CD4-positive, alpha-beta memory T cell (primary cell): ENCODE results near the gene RFPL1. TPM values are rescaled to one million over a fixed set of nuclear protein-coding genes. Genes with fewer than 3 reads are reported as not detected.
"Not testable (repeated sequence)": the region's sequence is repeated elsewhere in the genome, so short reads cannot be mapped to it uniquely, and the experiment has no call there.

ENCODE experiments used
- CTCF ChIA-PET: fragments of 350-600 bp; sonication (Branson Sonifier 250); formaldehyde crosslinking; loops from one replicate; lab custom pipeline; 2021; ENCODE audit warnings: inconsistent platforms; ENCODE audit not compliant: partially characterized antibody; lab: Charles Lee
- POLR2A ChIA-PET: fragments of 350-600 bp; sonication (Branson Sonifier 250); formaldehyde crosslinking; loops from one replicate; lab custom pipeline; 2021; ENCODE audit not compliant: partially characterized antibody; lab: Charles Lee
- DNase-seq, 5 donors: peaks; one replicate each; pipeline versions ENCODE4 v3.0.0 to v3.0.0-alpha.2; 2020 to 2022; ENCODE audit warnings: mixed read lengths in 1 of 5
- H3K27ac ChIP-seq: one replicate; pipeline ENCODE4 v1.7.0; 2013; ENCODE audit warnings: low read depth, low read length
- H3K27me3 ChIP-seq: 2 replicates; pipeline ENCODE4 v1.7.0; 2013; ENCODE audit warnings: mild to moderate bottlenecking, low read length, moderate library complexity; ENCODE audit not compliant: insufficient read depth
- H3K36me3 ChIP-seq: 2 replicates; pipeline ENCODE4 v1.7.0; 2013; ENCODE audit warnings: mild to moderate bottlenecking, low read length, moderate library complexity; ENCODE audit not compliant: insufficient read depth
- H3K4me1 ChIP-seq: 2 replicates; pipeline ENCODE4 v1.7.0; 2013; ENCODE audit warnings: mild to moderate bottlenecking, low read length, moderate library complexity; ENCODE audit not compliant: insufficient read depth
- H3K4me3 ChIP-seq, 2 donors: one replicate each; pipeline ENCODE4 v1.7.0; 2013; ENCODE audit warnings: low read length in 2 of 2, mild to moderate bottlenecking in 1 of 2
- H3K9me3 ChIP-seq, 2 donors: one replicate each; pipeline ENCODE4 v1.7.0; 2013; ENCODE audit warnings: low read length in 2 of 2, control low read depth in 1 of 2; ENCODE audit not compliant: control insufficient read depth in 1 of 2
- H3K27ac Mint-ChIP-seq, 7 donors: one replicate each; pipeline ENCODE4 v1.8.0; 2020 to 2021; ENCODE audit warnings: mixed read lengths in 7 of 7, mild to moderate bottlenecking in 6 of 7, inconsistent platforms in 3 of 7, moderate library complexity in 3 of 7
- H3K27me3 Mint-ChIP-seq, 2 donors: one replicate each; pipeline ENCODE4 v1.8.0; 2020 to 2021; ENCODE audit warnings: mixed read lengths in 2 of 2
- H3K36me3 Mint-ChIP-seq, 2 donors: one replicate each; pipeline ENCODE4 v1.8.0; 2020 to 2021; ENCODE audit warnings: mixed read lengths in 2 of 2, inconsistent platforms in 1 of 2, mild to moderate bottlenecking in 1 of 2
- H3K4me1 Mint-ChIP-seq, 4 donors: one replicate each; pipeline ENCODE4 v1.8.0; 2020 to 2021; ENCODE audit warnings: mixed read lengths in 4 of 4, mild to moderate bottlenecking in 1 of 4
- H3K4me3 Mint-ChIP-seq, 8 donors: one replicate each; pipeline ENCODE4 v1.8.0; 2020 to 2021; ENCODE audit warnings: mixed read lengths in 8 of 8, mild to moderate bottlenecking in 7 of 8, moderate library complexity in 6 of 8, inconsistent platforms in 3 of 8
- H3K9me3 Mint-ChIP-seq, 8 donors: one replicate each; pipeline ENCODE4 v1.8.0; 2020 to 2021; ENCODE audit warnings: mixed read lengths in 8 of 8, mild to moderate bottlenecking in 5 of 8, inconsistent platforms in 3 of 8, moderate library complexity in 1 of 8
- intact Hi-C: fragments of 100-400 bp; cut with micrococcal nuclease; formaldehyde crosslinking; loops from one replicate; pipeline ENCODE4 v1.15.1; 2023
- polyA plus RNA-seq, 2 donors: library from polyadenylated mRNA; unstranded; fragments of 300-500 nt; fragmentation: Illumina TruSeq; gene quantifications; one replicate each; pipeline ENCODE4 v1.2.3, GENCODE V29; 2021
- total RNA-seq, 2 experiments: library from RNA; stranded (reverse); gene quantifications; one replicate each; pipeline ENCODE4 v1.2.3, GENCODE V29; 2021

Gene RFPL1
- total and polyA plus RNA-seq, 4 experiments from 2014 or later = not detected

DNA sequence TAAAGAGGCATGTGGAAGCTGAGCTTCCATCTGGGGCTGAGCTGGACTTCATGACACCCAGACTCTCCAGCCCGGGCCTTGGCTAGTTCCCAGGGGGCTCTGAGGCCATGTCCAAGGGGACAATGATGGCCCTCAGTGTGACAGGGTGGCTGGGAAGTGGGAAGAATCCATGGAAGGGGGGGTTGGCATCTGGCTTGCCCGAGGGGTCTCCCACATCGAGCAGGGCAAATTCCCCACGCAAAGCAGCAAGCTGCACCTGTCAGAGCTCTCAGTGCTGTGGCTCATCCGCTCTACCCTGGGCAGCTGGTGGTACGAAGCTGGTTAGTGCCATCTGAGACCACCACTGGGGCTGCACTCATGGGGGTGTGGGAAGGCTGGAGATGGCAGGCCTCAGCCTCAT lies 40.6 kb upstream of the RFPL1 start:
- no peak for DNase-seq
- Mint-ChIP-seq H3K9me3 (no peaks in the 10 kb centered on the region), H3K4me3 (no peak overlapping the region), H3K4me1 (peaks cover 4 to 7% (median 5%) of the 10 kb centered on the region in 4 donors), H3K27ac (no peak overlapping the region), H3K36me3 (no peaks in the 10 kb centered on the region), H3K27me3 (peaks cover 3 to 7% of the 10 kb centered on the region in 2 donors)
- Histone ChIP-seq H3K4me1 (peaks cover 3% of the 10 kb centered on the region), H3K27ac (no peak overlapping the region), H3K27me3 (no peaks in the 10 kb centered on the region), H3K36me3 (no peaks in the 10 kb centered on the region), H3K4me3 (no peak overlapping the region), H3K9me3 (no peaks in the 10 kb centered on the region)
- POLR2A ChIA-PET = no interaction called here
- CTCF ChIA-PET = interaction anchor here (1.1 to 1.4 kb wide), 2 partner anchors 9 to 16 kb away, joined by 4 read pairs; partner anchors contain the start of gene AP1B1
- intact Hi-C loops = no loop called here

DNA sequence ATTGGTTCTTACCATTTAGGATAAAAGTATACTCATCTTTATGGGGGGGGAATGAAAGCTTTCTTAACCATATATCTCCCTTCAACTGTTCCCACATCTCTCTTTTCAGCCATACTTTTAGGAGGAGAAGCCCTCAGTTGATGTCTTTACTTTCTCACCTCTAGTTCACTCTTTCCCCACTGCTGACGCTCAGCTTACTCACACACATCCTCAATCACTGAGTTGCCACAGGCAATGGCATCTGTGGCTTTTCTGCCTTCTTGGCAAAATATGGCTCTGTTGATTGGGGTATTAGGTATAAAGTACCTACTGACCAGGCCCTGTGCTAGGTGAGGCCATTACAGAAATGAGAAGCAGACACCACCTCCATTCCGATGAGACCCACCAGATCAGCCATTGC lies 37.8 kb upstream of the RFPL1 start:
- no peaks in the 10 kb centered on the region for H3K36me3 ChIP-seq
- ChIA-PET POLR2A (no interaction called here), CTCF (no interaction called here)
- Mint-ChIP-seq H3K9me3 (no peaks in the 10 kb centered on the region), H3K36me3 (no peaks in the 10 kb centered on the region), H3K27ac (no peak overlapping the region), H3K4me3 (no peak overlapping the region), H3K27me3 (peaks cover 3 to 9% of the 10 kb centered on the region in 2 donors), H3K4me1 (no peaks in the 10 kb centered on the region)
- DNase-seq = no peak
- intact Hi-C loops = no loop called here
- H3K27me3 ChIP-seq = no peaks in the 10 kb centered on the region
- no peak overlapping the region for H3K27ac ChIP-seq
- H3K4me1 ChIP-seq = no peaks in the 10 kb centered on the region
- no peak overlapping the region for H3K4me3 ChIP-seq
- no peaks in the 10 kb centered on the region for H3K9me3 ChIP-seq

DNA sequence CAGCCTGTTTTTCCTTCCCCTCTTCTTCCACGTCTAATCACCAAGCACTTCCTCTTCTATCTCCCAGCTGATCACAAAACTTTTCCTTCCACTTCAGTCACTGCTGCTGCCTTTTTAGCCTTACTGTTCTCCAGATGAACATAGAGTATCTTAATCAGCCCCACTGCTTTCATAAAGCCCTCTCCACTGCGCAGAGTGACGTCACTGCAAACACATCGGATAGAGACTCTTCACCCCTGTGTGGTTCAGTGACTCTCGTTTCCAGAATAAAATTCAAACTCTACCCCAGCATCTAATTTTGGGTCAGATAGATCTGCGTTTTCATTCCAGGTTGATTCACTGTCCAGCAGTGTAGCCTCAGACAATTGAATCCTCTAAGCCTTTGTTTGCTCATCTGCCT lies 36.8 kb upstream of the RFPL1 start:
- H3K27ac ChIP-seq, H3K4me3 Mint-ChIP-seq, H3K36me3 Mint-ChIP-seq, H3K4me3 ChIP-seq, H3K27me3 Mint-ChIP-seq, H3K9me3 ChIP-seq, DNase-seq, H3K36me3 ChIP-seq, H3K4me1 ChIP-seq, H3K27me3 ChIP-seq, H3K27ac Mint-ChIP-seq, POLR2A ChIA-PET, intact Hi-C loops, H3K4me1 Mint-ChIP-seq, H3K9me3 Mint-ChIP-seq, CTCF ChIA-PET: not testable (repeated sequence)

DNA sequence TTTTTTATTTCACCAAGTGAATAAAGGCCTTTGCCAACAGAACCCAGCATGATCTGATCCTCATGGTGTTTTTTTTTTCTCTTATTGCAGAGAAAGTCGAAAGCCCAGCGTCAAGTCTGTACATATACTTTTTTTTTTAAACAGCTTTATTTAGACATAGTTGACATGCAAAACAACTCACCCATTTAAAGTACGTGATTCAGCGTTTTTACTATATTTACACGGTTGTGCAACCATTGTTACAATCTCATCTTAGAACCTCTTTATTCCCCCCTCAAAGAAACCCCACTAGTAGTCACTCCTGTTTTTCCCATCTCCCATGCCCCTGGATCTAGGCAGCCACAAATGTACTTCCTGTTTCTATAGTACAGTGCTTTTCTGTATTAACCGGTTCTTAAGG lies 29.4 kb upstream of the RFPL1 start:
- CTCF ChIA-PET = no interaction called here
- no peak overlapping the region for H3K4me3 Mint-ChIP-seq
- no peaks in the 10 kb centered on the region for H3K36me3 ChIP-seq
- H3K4me1 ChIP-seq = no peaks in the 10 kb centered on the region
- no peak overlapping the region for H3K4me3 ChIP-seq
- peak overlapping the region in 1 of 7 donors; percentile 49 for H3K27ac Mint-ChIP-seq
- no peak for DNase-seq
- H3K4me1 Mint-ChIP-seq = peaks cover under 1 to 6% (median 4%) of the 10 kb centered on the region in 4 donors
- no peaks in the 10 kb centered on the region for H3K9me3 Mint-ChIP-seq
- no peaks in the 10 kb centered on the region for H3K27me3 ChIP-seq
- no peaks in the 10 kb centered on the region for H3K36me3 Mint-ChIP-seq
- H3K9me3 ChIP-seq = no peaks in the 10 kb centered on the region
- intact Hi-C loops = no loop called here
- H3K27me3 Mint-ChIP-seq = no peaks in the 10 kb centered on the region
- H3K27ac ChIP-seq = no peak overlapping the region
- POLR2A ChIA-PET = no interaction called here

DNA sequence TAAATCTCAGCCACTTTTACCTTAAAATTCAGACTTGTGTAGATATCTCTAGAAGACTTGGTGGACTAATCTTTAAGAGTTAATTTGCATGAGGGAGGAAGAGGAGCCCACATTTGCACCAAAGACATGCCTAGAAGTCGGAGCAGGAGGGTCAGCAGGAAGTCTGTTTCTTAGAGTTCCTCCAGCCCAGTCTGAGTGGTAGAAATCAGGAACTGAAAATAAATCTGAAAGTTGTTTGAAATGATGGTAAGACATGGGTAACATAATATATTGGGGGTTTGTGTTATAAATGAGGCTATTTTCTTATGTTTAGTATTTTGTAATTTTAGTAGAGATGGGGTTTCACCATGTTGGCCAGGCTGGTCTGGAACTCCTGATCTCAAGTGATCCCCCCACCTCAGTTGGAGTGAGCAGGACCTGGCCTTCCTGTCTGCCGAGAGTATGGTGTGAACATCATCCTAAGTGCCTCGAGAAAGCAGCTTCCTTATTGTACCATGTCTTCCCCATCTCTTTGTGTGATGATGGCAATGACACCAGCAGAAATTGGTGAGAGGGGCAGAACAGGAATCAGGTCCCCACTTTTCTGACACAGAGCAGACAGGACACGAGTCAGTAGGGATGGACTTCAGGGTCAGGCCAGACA lies 26.7 kb upstream of the RFPL1 start:
- DNase-seq, H3K4me3 Mint-ChIP-seq, H3K36me3 ChIP-seq, H3K9me3 ChIP-seq, H3K36me3 Mint-ChIP-seq, H3K27me3 ChIP-seq, H3K9me3 Mint-ChIP-seq, H3K27me3 Mint-ChIP-seq, H3K4me3 ChIP-seq, POLR2A ChIA-PET, H3K27ac ChIP-seq: not testable (repeated sequence)
- peaks cover 12 to 26% (median 19%) of the 10 kb centered on the region in 4 donors for H3K4me1 Mint-ChIP-seq
- CTCF ChIA-PET = interaction anchor here (0.8 to 1.8 kb wide), 2 partner anchors 20 to 22 kb away, joined by 3 to 8 read pairs; partner anchors contain the start of gene AP1B1
- intact Hi-C loops = loop anchor here (1.0 to 10.0 kb wide), 2 partner anchors 16 to 353 kb away; partner anchors contain the start of genes UQCR10 and ZMAT5
- peak overlapping the region in 4 of 7 donors; percentile 8 to 64 (median 31) for H3K27ac Mint-ChIP-seq
- H3K4me1 ChIP-seq = peaks cover 14% of the 10 kb centered on the region

DNA sequence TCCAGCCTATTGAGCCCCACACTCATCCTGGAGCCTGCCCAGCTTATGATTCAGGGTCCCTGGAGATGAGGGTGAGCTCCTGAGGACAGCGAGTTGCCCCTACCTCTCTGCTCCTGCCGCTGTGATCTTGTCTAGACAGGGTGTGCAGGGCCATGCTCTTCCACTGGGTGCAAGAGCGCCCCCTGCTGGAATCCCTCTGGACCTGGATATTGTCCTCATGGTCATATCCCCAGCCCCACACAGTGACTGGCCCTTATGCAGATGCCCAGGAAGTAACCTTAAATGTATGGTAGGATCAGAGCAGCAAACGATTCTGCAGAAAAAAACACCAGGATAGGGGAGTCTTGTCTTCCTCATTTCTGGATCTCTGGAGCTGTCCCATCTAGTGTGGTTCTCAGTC lies 25.6 kb upstream of the RFPL1 start:
- H3K4me1 ChIP-seq = peaks cover 14% of the 10 kb centered on the region
- peak in 4 of 5 donors; percentile 6 to 22 (median 9) for DNase-seq
- H3K27ac ChIP-seq, H3K27me3 Mint-ChIP-seq, H3K27me3 ChIP-seq, POLR2A ChIA-PET, H3K36me3 ChIP-seq, H3K36me3 Mint-ChIP-seq, H3K4me3 ChIP-seq, H3K9me3 Mint-ChIP-seq, H3K9me3 ChIP-seq: not testable (repeated sequence)
- CTCF ChIA-PET = interaction anchor here (0.8 to 1.8 kb wide), 3 partner anchors 19 to 24 kb away, joined by 3 to 8 read pairs (median 5); partner anchors contain the start of gene AP1B1
- peak overlapping the region in 1 of 7 donors; percentile 56 for H3K27ac Mint-ChIP-seq
- peaks cover 12 to 26% (median 19%) of the 10 kb centered on the region in 4 donors for H3K4me1 Mint-ChIP-seq
- intact Hi-C loops = loop anchor here (1.0 to 10.0 kb wide), 2 partner anchors 17 to 352 kb away; partner anchors contain the start of genes UQCR10 and ZMAT5
- peak overlapping the region in 1 of 8 donors; percentile 31 for H3K4me3 Mint-ChIP-seq

DNA sequence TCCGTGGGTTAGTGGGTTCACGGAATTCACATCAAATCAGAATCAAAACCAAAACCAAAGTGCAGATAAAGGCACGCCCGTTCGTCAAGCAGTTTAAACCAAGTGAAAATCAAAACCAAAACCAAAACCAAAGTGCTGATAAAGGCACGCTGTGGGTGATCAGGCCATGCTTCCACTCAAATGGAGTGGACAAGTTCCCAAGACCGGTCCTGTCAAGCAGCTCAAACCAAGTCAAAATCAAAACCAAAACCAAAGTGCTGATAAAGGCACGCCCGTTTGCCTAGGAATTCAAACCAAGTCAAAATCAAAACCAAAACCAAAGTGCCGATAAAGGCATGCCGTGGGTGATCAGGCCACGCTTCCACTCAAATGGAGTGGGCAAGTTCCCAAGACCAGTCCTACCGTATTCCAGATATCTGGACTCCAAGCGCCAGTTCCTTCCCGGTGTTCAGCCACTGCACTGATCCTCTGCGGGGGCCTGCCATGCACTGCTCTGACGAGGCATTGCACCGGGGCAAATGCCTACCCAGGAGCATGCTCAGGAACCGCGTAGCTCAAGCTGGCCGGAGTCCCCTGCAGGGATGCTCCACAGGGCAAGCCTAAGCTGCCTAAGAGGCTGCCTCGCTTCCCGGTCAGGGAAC lies 23.3 kb upstream of the RFPL1 start:
- Histone ChIP-seq H3K27ac (peak overlapping the region; percentile 65), H3K4me1 (peaks cover 14% of the 10 kb centered on the region), H3K4me3 (peak overlapping the region; percentile 34 to 62)
- H3K27ac Mint-ChIP-seq = peak overlapping the region; percentile 85 to 99 (median 96)
- not testable (repeated sequence) for H3K9me3 ChIP-seq, H3K36me3 ChIP-seq, H3K36me3 Mint-ChIP-seq, H3K9me3 Mint-ChIP-seq, H3K27me3 ChIP-seq, H3K27me3 Mint-ChIP-seq
- POLR2A ChIA-PET = interaction anchor here (1.0 to 1.2 kb wide), 3 partner anchors 26 to 139 kb away, joined by 3 to 9 read pairs (median 6); partner anchors contain the start of genes AP1B1 and THOC5
- CTCF ChIA-PET = interaction anchor here (0.9 to 1.0 kb wide), 2 partner anchors 20 to 26 kb away, joined by 3 to 4 read pairs; no protein-coding TSS in a partner anchor
- DNase-seq = peak; percentile 66 to 75 (median 70)
- H3K4me1 Mint-ChIP-seq = peaks cover 12 to 26% (median 18%) of the 10 kb centered on the region in 4 donors
- peak overlapping the region; percentile 89 to 96 (median 93) for H3K4me3 Mint-ChIP-seq
- intact Hi-C loops = loop anchor here (2.0 to 10.0 kb wide), 2 partner anchors 26 to 350 kb away; partner anchors contain the start of genes AP1B1, UQCR10 and ZMAT5
